Loucy (cell line): ENCODE data around the gene C2CD5.

Source experiments
- EZH2phosphoT487 ChIP-seq: fragments of 200-600 bp; IDR thresholded peaks from 2 replicates; pipeline ENCODE4 v1.6.1; 2018; ENCODE audit warnings: antibody characterized with exemption, mild to moderate bottlenecking, moderate library complexity, borderline replicate concordance
- TF ChIP-seq, protein P1 (sequence below): fragments of 200-600 bp; sonication (generic); conservative IDR thresholded peaks from 2 replicates; pipeline ENCODE4 v1.5.1; 2014; ENCODE audit warnings: mild to moderate bottlenecking, antibody characterized with exemption, low read length

DNA sequence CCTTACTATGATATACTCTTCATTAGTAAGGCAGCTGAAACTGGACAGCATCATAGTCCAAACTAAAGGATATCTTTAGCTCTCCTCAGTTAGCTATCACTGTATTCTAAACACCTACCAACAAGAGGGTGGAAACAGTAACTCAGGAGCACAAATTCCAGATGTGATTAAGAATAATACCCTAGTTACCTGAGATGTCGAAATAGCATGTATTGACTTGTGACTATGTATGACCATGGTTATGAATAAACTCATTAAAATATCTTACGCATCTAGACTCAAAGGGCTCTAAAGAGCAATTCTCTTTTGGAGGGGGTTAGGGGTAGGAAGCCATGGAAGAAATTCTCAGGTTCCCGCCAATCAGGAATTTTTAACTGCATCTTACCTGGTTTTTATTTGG lies 90.8 kb downstream of the C2CD5 start:
- TF ChIP-seq, protein P1, sequence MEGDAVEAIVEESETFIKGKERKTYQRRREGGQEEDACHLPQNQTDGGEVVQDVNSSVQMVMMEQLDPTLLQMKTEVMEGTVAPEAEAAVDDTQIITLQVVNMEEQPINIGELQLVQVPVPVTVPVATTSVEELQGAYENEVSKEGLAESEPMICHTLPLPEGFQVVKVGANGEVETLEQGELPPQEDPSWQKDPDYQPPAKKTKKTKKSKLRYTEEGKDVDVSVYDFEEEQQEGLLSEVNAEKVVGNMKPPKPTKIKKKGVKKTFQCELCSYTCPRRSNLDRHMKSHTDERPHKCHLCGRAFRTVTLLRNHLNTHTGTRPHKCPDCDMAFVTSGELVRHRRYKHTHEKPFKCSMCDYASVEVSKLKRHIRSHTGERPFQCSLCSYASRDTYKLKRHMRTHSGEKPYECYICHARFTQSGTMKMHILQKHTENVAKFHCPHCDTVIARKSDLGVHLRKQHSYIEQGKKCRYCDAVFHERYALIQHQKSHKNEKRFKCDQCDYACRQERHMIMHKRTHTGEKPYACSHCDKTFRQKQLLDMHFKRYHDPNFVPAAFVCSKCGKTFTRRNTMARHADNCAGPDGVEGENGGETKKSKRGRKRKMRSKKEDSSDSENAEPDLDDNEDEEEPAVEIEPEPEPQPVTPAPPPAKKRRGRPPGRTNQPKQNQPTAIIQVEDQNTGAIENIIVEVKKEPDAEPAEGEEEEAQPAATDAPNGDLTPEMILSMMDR, result no peak
- TF ChIP-seq EZH2phosphoT487, result no peak
